CD4-positive, alpha-beta T cell treated with Interleukin-21 for 1 hour (primary cell): ENCODE measurements around the gene TTC7B.

Experiments used
- DNase-seq: peaks from one replicate; pipeline ENCODE4 v3.0.0-alpha.2; 2020

TTC7B gene

GRCh38 chr14:90612801-90613200 is 203.4 kb downstream of the TTC7B start:
- DNase-seq, result no peak

- no peak for DNase-seq
Observed at GRCh38 chr14:90611936-90612335, 204.3 kb downstream of the TTC7B start.

GRCh38 chr14:90611501-90611900 is 204.7 kb downstream of the TTC7B start:
- DNase-seq, result no peak

GRCh38 chr14:90610346-90611040 is 205.7 kb downstream of the TTC7B start:
- DNase-seq, result no peak

- DNase-seq, result no peak
Observed at GRCh38 chr14:90609376-90609775, 206.9 kb downstream of the TTC7B start.

GRCh38 chr14:90608929-90609341 is 207.3 kb downstream of the TTC7B start:
- DNase-seq, result no peak

- DNase-seq, result no peak
Observed at GRCh38 chr14:90608281-90608680, 207.9 kb downstream of the TTC7B start.

GRCh38 chr14:90607141-90607540 is 209.1 kb downstream of the TTC7B start:
- DNase-seq, result no peak

GRCh38 chr14:90606434-90606833 is 209.8 kb downstream of the TTC7B start:
- no peak for DNase-seq

GRCh38 chr14:90605430-90605829 is 210.8 kb downstream of the TTC7B start:
- no peak for DNase-seq

- no peak for DNase-seq
Observed at GRCh38 chr14:90604356-90604755, 211.9 kb downstream of the TTC7B start.

- DNase-seq, result no peak
Observed at GRCh38 chr14:90603841-90604240, 212.4 kb downstream of the TTC7B start.

- no peak for DNase-seq
Observed at GRCh38 chr14:90603336-90603735, 212.9 kb downstream of the TTC7B start.

- no peak for DNase-seq
Observed at GRCh38 chr14:90602088-90602687, 214.0 kb downstream of the TTC7B start.

GRCh38 chr14:90601563-90601962 is 214.7 kb downstream of the TTC7B start:
- no peak for DNase-seq

- DNase-seq, result no peak
Observed at GRCh38 chr14:90600619-90601018, 215.6 kb downstream of the TTC7B start.

GRCh38 chr14:90599748-90600507 is 216.3 kb downstream of the TTC7B start:
- DNase-seq, result no peak

GRCh38 chr14:90599339-90599738 is 216.9 kb downstream of the TTC7B start:
- no peak for DNase-seq

GRCh38 chr14:90597961-90598360 is 218.3 kb downstream of the TTC7B start:
- DNase-seq, result no peak

- no peak for DNase-seq
Observed at GRCh38 chr14:90596733-90597132, 219.5 kb downstream of the TTC7B start.

GRCh38 chr14:90593254-90594040 is 222.8 kb downstream of the TTC7B start:
- DNase-seq, result no peak

GRCh38 chr14:90592655-90593054 is 223.6 kb downstream of the TTC7B start:
- no peak for DNase-seq

- DNase-seq, result no peak
Observed at GRCh38 chr14:90587918-90588317, 228.3 kb downstream of the TTC7B start.
